Measurements from ENCODE around the gene PRRX2. TPM values are rescaled to one million over a fixed set of nuclear protein-coding genes. Genes with fewer than 3 reads are reported as not detected.
A peak's percentile ranks its signal among the peaks of the same experiment; 100 is the strongest.

PRRX2 gene
- total and polyA plus RNA-seq, 9 of the 15 experiments (the other 6 are each of a cell fraction or from before 2014, with no cell fraction given): 0.21 TPM; not detected in 8

DNA sequence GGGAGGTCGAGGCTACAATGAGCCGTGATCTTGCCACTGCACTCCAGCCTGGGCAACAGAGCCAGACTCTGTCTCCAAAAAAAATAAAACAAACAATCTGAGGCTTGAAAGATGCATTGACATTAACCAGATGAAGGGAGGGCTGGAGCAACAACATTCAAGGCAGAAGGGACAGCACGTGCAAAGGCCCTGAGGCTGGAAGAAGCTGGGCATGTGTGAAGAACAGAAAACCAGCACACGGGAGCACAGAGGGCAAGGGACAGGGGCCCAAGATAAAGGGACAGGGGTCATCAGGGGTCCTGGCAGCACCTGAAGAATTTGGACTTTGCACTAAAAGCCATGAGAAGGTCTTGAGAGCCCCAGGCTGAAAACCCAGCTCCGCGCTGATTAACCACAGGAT is 84.1 kb downstream of the PRRX2 start (continued):
- TF ChIP-seq RBM14 (IDR thresholded peaks at IDR 0.05; ENCODE audit: borderline replicate concordance, insufficient read depth, low read depth, low read length) (no peak), PURB (CRISPR knock-in tag; IDR thresholded peaks at IDR 0.05; ENCODE audit: low read depth) (no peak), ZNF121 (CRISPR knock-in tag; conservative IDR thresholded peaks at IDR 0.05) (peak; percentile 47; the same call in 1 of the 2 replicates), MYNN (IDR thresholded peaks at IDR 0.05) (no peak), MYNN (CRISPR knock-in tag; IDR thresholded peaks at IDR 0.05) (no peak), ZNF311 (CRISPR knock-in tag; IDR thresholded peaks at IDR 0.05) (no peak), ELF2 (CRISPR knock-in tag; IDR thresholded peaks at IDR 0.05) (no peak), HNRNPL (IDR thresholded peaks at IDR 0.05; ENCODE audit: low read depth, low read length) (no peak), SMARCA5 (IDR thresholded peaks at IDR 0.05) (peak; percentile 32; the same call in 1 of the 2 replicates), HMGN3 (IDR thresholded peaks at IDR 0.05; ENCODE audit: borderline replicate concordance, extremely low read depth, insufficient read length, low read depth, low read length) (no peak), TOE1 (IDR thresholded peaks at IDR 0.05; ENCODE audit: borderline replicate concordance) (no peak), TOE1 (CRISPR knock-in tag; IDR thresholded peaks at IDR 0.05; ENCODE audit: borderline replicate concordance, low read depth) (no peak), ZNF354B (CRISPR knock-in tag; IDR thresholded peaks at IDR 0.05) (no peak), JUN (IDR thresholded peaks at IDR 0.05; ENCODE audit: borderline replicate concordance, low read depth, low read length) (no peak), JUN (CRISPR knock-in tag; IDR thresholded peaks at IDR 0.05; ENCODE audit: borderline replicate concordance) (no peak), RBM25 (IDR thresholded peaks at IDR 0.05; ENCODE audit: low read depth, low read length, severe bottlenecking) (peak; percentile 79), ZZZ3 (IDR thresholded peaks at IDR 0.05) (no peak), BCOR (IDR thresholded peaks at IDR 0.05) (peak; percentile 53), NFIC (IDR thresholded peaks at IDR 0.05) (no peak)
- TF ChIP-seq, protein P1, sequence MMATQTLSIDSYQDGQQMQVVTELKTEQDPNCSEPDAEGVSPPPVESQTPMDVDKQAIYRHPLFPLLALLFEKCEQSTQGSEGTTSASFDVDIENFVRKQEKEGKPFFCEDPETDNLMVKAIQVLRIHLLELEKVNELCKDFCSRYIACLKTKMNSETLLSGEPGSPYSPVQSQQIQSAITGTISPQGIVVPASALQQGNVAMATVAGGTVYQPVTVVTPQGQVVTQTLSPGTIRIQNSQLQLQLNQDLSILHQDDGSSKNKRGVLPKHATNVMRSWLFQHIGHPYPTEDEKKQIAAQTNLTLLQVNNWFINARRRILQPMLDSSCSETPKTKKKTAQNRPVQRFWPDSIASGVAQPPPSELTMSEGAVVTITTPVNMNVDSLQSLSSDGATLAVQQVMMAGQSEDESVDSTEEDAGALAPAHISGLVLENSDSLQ (IDR thresholded peaks at IDR 0.05): no peak
- TF ChIP-seq, protein P2, sequence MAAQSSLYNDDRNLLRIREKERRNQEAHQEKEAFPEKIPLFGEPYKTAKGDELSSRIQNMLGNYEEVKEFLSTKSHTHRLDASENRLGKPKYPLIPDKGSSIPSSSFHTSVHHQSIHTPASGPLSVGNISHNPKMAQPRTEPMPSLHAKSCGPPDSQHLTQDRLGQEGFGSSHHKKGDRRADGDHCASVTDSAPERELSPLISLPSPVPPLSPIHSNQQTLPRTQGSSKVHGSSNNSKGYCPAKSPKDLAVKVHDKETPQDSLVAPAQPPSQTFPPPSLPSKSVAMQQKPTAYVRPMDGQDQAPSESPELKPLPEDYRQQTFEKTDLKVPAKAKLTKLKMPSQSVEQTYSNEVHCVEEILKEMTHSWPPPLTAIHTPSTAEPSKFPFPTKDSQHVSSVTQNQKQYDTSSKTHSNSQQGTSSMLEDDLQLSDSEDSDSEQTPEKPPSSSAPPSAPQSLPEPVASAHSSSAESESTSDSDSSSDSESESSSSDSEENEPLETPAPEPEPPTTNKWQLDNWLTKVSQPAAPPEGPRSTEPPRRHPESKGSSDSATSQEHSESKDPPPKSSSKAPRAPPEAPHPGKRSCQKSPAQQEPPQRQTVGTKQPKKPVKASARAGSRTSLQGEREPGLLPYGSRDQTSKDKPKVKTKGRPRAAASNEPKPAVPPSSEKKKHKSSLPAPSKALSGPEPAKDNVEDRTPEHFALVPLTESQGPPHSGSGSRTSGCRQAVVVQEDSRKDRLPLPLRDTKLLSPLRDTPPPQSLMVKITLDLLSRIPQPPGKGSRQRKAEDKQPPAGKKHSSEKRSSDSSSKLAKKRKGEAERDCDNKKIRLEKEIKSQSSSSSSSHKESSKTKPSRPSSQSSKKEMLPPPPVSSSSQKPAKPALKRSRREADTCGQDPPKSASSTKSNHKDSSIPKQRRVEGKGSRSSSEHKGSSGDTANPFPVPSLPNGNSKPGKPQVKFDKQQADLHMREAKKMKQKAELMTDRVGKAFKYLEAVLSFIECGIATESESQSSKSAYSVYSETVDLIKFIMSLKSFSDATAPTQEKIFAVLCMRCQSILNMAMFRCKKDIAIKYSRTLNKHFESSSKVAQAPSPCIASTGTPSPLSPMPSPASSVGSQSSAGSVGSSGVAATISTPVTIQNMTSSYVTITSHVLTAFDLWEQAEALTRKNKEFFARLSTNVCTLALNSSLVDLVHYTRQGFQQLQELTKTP (IDR thresholded peaks at IDR 0.05; ENCODE audit: low read depth in 1 of 2, partially characterized antibody in 2 of 2): no peak
- TF ChIP-seq, protein P3, sequence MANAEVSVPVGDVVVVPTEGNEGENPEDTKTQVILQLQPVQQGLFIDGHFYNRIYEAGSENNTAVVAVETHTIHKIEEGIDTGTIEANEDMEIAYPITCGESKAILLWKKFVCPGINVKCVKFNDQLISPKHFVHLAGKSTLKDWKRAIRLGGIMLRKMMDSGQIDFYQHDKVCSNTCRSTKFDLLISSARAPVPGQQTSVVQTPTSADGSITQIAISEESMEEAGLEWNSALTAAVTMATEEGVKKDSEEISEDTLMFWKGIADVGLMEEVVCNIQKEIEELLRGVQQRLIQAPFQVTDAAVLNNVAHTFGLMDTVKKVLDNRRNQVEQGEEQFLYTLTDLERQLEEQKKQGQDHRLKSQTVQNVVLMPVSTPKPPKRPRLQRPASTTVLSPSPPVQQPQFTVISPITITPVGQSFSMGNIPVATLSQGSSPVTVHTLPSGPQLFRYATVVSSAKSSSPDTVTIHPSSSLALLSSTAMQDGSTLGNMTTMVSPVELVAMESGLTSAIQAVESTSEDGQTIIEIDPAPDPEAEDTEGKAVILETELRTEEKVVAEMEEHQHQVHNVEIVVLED (CRISPR knock-in tag; IDR thresholded peaks at IDR 0.05): no peak

Data from K562 (cell line).